HG03354 (cell line): ENCODE results near the gene TEX22.

Source experiments
- ATAC-seq: cut with Tn5 transposase; IDR thresholded peaks from one replicate; pipeline ENCODE4 v1.9.1; 2021; ENCODE audit warnings: mild to moderate bottlenecking; ENCODE audit not compliant: unreplicated experiment, poor library complexity, severe bottlenecking

TEX22 gene

GRCh38 chr14:105418269-105419194 lies 20.2 kb downstream of the TEX22 start:
- no peak for ATAC-seq

- ATAC-seq: no peak
Measured at GRCh38 chr14:105419195-105420091, 21.1 kb downstream of the TEX22 start, which contains the start of gene MTA1. Gene MTA1 (plus strand): TSS chr14:105419827. CDS start chr14:105420036, 209 bp downstream.

- ATAC-seq: no peak
Measured at GRCh38 chr14:105420101-105420973, 22.0 kb downstream of the TEX22 start.

GRCh38 chr14:105420974-105421674 lies 22.8 kb downstream of the TEX22 start:
- no peak for ATAC-seq

GRCh38 chr14:105421723-105422615 lies 23.6 kb downstream of the TEX22 start:
- ATAC-seq: no peak

GRCh38 chr14:105422695-105423487 lies 24.6 kb downstream of the TEX22 start:
- no peak for ATAC-seq

GRCh38 chr14:105423488-105424195 lies 25.3 kb downstream of the TEX22 start:
- ATAC-seq: no peak

- ATAC-seq: no peak
Measured at GRCh38 chr14:105424861-105425260, 26.5 kb downstream of the TEX22 start.

- no peak for ATAC-seq
Measured at GRCh38 chr14:105425823-105426247, 27.5 kb downstream of the TEX22 start.

GRCh38 chr14:105426416-105427130 lies 28.2 kb downstream of the TEX22 start:
- no peak for ATAC-seq

GRCh38 chr14:105427412-105427811 lies 29.1 kb downstream of the TEX22 start:
- no peak for ATAC-seq

GRCh38 chr14:105427936-105428485 lies 29.7 kb downstream of the TEX22 start:
- ATAC-seq: no peak

- no peak for ATAC-seq
Measured at GRCh38 chr14:105430042-105430441, 31.7 kb downstream of the TEX22 start.

- ATAC-seq: no peak
Measured at GRCh38 chr14:105430565-105430964, 32.2 kb downstream of the TEX22 start.

GRCh38 chr14:105431256-105431655 lies 32.9 kb downstream of the TEX22 start:
- no peak for ATAC-seq

GRCh38 chr14:105432657-105433056 lies 34.3 kb downstream of the TEX22 start:
- ATAC-seq: no peak
